GM23248 (cell line): ENCODE data around the gene SALL2.

Experiments used
- EZH2 ChIP-seq: fragments of 200-600 bp; sonication (generic); IDR thresholded peaks from 2 replicates; pipeline ENCODE4 v1.6.1; 2018; ENCODE audit warnings: antibody characterized with exemption, mild to moderate bottlenecking; ENCODE audit not compliant: insufficient read depth, poor library complexity, severe bottlenecking
- EZH2phosphoT487 ChIP-seq: fragments of 200-600 bp; sonication (generic); IDR thresholded peaks from 2 replicates; pipeline ENCODE4 v1.6.1; 2018; ENCODE audit warnings: antibody characterized with exemption, moderate library complexity, mild to moderate bottlenecking, low read depth; ENCODE audit not compliant: insufficient read depth

GRCh38 chr14:21506557-21506956, 19.6 kb downstream of the SALL2 start:
- TF ChIP-seq EZH2 (no peak), EZH2phosphoT487 (no peak)
